Measurements from ENCODE around the gene NALCN.

Gene NALCN

GRCh38 chr13:101210774-101211173, 205.5 kb downstream of the NALCN start:
- no peak for DNase-seq (ENCODE audit: low read depth in 1 of 2, low spot score in 1 of 2)

DNA sequence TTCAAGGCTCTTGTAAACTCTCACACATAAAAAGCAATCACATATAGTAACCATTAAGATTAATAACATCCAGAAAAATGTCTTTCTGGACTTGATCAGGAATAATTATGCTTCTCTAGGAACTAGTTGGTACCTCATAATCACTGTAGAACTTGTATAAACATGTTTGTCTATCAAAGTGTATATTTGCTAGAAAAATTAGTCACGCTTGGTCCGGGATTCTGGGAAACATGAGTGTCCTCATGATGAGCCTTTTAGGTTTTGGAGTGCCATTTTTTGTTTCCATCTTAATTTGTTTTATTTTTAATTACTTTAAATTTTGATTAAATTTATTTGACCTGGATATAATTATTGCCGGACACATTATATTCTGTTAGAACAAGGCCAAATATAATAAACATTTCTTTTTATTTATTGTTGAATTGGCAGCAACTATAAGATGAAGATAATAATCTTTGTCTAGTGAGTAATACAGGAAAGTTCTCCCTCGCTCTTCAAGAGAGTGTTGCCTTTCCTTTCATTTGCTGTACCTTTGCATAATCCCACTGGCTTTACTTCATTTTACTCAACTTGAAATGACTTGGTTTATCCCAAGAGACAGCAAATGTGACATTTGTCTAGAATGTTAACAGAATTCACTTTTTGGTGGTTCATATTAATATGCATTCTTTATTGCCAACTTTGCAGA, 207.0 kb downstream of the NALCN start:
- no peak for DNase-seq (ENCODE audit: low read depth in 1 of 2, low spot score in 1 of 2)

DNA sequence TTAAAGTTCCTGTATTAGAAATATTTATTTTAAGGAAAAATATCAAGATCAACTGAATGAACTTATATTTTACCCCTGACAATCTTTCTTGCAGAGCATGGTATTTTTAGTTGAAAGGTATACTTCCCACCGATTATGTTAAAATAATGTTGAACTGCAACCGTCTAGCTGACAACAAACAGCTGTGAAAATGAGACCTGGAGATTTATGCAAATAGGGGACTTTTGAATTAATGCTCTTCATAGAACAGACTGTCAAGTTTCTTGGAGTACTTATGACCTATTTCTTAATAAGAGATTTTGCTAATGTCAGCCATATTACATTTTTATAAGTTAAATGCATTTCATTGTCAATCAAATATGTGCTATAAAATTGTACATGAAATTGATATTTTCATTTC, 210.9 kb downstream of the NALCN start:
- DNase-seq (ENCODE audit: low read depth in 1 of 2, low spot score in 1 of 2) = no peak

DNA sequence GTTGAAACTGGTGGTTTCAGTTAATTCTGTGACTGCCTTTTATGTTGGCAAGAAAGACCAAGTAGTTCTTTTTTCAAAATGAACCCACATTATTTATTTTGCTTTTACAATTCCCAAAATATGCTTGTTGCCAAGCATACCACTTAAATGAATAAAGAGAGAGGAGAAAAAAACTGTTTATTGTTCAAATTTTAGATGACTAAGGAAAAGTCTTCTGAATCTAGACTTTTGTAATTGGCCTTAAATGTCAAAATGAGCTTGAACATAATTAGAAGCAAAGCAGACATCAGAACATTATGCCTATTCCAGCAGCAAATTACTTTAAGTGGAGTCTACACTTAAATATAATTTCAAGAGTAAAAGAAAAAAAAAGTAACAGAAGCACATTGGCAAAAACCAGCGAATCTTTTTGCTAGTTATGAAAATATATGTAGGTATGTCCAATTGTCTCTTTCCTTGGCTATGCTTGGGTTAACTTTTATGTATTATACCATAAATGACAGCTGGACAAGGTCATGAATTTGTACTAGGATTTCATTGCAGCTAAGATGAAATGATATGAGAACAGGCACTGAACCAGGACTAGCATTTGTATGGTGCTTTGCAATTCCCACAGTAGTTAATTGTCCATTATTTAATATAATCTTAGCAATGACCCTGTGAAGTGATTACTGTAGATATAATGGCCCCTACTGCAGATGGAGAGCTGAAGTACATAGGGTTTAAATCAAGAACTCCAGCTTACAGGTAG, 211.9 kb downstream of the NALCN start:
- DNase-seq (ENCODE audit: low read depth in 1 of 2, low spot score in 1 of 2) = no peak

DNA sequence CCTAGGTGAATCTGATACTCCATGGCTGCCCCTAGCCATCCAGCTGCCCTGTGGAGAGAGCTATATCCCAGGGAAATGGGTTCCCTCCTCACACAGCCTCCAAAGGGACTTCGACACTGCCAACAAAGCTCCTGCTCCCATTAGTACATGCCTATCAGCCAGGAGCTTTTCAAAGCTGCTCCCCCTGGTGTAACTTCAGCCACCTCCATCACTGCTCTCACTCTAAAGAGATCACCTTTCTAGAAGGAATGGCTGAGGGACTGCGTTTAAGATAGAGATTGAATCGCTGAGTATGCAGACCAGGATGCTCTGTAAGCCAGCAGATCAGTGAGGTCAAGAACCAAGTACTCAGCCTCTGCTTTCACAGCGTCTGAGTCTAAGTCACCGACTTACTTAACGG, 213.7 kb downstream of the NALCN start:
- no peak for DNase-seq (ENCODE audit: low read depth in 1 of 2, low spot score in 1 of 2)

GRCh38 chr13:101190976-101191375, 225.3 kb downstream of the NALCN start:
- no peak for DNase-seq (ENCODE audit: low read depth in 1 of 2, low spot score in 1 of 2)

GRCh38 chr13:101190337-101190736, 226.0 kb downstream of the NALCN start:
- no peak for DNase-seq (ENCODE audit: low read depth in 1 of 2, low spot score in 1 of 2)

- no peak for DNase-seq (ENCODE audit: low read depth in 1 of 2, low spot score in 1 of 2)
These were observed 230.7 kb downstream of the NALCN start for GRCh38 chr13:101185606-101186005.

DNA sequence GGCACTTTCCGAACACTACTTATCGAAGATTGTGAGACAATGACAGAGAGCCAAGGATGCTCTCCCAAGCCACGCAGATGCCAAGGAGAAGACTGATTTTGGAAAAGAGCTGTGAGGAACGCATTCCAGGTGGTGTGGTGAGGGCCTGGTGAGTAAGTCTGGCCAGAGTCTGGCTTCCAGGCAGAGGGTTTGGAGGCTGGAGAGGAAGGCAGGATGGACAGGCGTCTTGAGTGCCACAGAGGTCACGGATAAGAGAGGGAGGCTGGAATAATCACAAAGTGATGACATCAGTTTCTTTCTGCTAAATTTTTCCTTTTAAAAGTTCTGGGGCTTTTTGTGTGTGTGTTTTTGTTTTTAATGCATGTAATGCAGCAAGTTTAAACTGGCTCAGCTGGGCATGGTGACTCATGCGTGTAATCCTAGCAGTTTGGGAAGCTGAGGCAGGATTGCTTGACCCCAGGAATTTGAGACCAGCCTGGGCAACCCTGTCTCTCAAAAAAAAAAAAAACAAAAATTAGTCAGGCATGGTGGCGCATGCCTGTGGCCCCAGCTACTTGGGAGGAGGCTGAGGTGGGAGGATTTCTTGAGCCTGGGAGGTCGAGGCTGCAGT, 235.1 kb downstream of the NALCN start:
- no peak for DNase-seq (ENCODE audit: low read depth in 1 of 2, low spot score in 1 of 2)

DNA sequence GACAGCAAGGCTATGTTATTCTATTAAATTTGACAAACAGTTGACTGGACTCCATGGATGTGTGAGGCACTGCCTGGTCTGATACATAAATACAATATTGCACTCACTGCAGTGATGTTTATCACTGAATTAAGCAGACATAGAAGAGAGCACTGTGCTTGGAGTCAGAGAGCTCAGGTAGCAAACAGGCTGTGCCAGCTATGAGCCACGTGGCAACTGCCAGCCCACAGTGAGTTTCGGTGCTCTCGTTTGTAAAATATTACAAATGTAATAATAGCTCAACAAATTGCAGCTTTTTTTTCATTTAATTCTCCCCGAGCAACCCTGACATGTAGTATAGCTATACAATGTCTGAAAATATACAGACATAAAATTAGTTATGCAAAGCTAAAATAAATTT, 237.3 kb downstream of the NALCN start:
- DNase-seq (ENCODE audit: low read depth in 1 of 2, low spot score in 1 of 2) = no peak

GRCh38 chr13:101178406-101178805, 237.9 kb downstream of the NALCN start:
- DNase-seq (ENCODE audit: low read depth in 1 of 2, low spot score in 1 of 2) = no peak

GRCh38 chr13:101170306-101170705, 246.0 kb downstream of the NALCN start:
- DNase-seq (ENCODE audit: low read depth in 1 of 2, low spot score in 1 of 2) = no peak

DNA sequence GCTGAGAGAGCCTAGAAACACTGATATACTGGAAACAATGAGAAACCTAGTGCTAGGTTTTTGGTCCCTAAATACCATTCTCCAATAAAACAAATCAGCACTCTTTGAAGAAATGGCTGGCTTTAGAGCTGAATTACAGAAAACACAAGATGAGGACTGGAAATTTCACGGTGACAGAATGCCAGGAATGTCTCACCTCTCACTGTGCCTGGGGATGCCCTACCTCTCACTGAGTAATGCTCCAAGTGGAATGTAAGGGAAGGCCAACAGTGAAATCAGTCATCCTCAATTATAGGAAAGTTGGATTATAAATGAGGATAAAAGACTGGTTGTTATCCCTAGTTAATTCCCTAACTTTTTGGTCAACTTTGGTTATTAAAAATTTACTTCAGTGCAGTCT, 259.0 kb downstream of the NALCN start:
- DNase-seq (ENCODE audit: low read depth in 1 of 2, low spot score in 1 of 2) = no peak

DNA sequence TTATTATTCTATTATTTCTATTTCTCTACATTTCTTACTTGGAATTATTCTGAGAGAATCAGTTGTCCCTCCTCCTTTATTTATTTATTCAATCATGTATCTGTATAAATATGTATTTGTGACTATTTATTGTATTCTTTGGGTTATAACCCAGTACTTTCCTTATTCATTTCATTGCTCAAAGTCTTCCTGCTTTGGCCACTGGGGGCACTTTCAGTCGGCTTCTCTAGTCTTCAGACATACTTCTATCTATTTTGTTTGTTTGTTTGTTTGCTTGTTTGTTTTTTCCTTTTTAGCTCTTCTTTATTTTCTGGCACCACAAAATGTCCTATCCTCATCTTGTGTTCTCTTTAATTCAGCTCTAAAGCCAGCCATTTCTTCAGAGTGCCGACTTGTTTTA, 260.4 kb downstream of the NALCN start:
- no peak for DNase-seq (ENCODE audit: low read depth in 1 of 2, low spot score in 1 of 2)

GRCh38 chr13:101152184-101152583, 264.1 kb downstream of the NALCN start:
- no peak for DNase-seq (ENCODE audit: low read depth in 1 of 2, low spot score in 1 of 2)

GRCh38 chr13:101150998-101151397, 265.3 kb downstream of the NALCN start:
- DNase-seq (ENCODE audit: low read depth in 1 of 2, low spot score in 1 of 2) = no peak

GRCh38 chr13:101149735-101150384, 266.4 kb downstream of the NALCN start:
- no peak for DNase-seq (ENCODE audit: low read depth in 1 of 2, low spot score in 1 of 2)

GRCh38 chr13:101146101-101146898, 270.0 kb downstream of the NALCN start:
- no peak for DNase-seq (ENCODE audit: low read depth in 1 of 2, low spot score in 1 of 2)

DNA sequence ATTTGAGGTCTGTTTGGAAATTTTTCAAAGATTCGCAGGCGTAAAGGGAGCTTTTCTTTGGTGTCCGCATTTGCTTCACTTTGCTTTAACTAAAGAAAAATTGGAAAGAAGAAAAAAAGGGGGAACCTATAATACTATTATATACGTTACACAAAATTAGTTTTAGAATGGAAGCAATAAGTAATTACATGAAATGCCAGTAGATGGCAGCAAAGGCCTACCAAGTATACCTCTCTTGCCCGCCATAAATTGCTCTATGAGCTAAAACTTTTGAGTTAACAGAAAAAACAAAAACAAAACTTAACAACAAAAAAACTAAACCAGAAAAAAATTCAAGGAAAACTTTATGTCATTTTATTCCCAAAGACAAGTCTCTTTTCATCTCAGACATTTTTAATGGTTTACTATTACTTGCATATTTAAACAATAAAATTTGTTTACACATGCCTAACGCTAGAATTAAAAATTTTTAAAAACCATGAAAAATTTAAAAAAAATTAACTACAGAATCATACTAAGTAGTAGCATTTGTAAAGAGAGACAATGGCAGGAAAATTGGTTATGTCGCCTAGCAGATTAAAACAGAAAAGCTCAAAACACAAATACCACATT, 271.4 kb downstream of the NALCN start:
- no peak for DNase-seq (ENCODE audit: low read depth in 1 of 2, low spot score in 1 of 2)

DNA sequence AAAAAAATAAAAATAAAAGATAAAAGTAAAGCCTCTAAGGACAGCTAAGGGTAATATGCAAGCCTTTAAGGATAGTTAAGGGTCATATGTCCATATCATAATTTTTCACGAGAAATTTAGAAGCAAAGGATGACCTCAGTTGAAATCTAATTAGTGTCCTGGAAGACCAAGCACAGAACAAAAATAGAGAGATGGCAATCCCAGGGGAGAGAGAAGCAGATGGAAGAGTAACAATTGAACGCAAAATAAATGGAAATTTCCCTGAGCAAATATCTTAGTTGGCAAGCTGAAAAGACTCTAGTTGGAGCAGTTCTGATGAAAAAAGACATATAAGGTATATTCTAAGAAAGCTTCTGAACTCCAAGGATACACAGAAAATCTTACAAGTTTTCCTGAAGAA, 275.4 kb downstream of the NALCN start:
- no peak for DNase-seq (ENCODE audit: low read depth in 1 of 2, low spot score in 1 of 2)

Measured in activated T-helper 1 cell treated with anti-CD3 and anti-CD28 coated beads, Interleukin-2, amount 50 U/mL, for 16 hours (primary cell).